CD4-positive, alpha-beta memory T cell (primary cell): Measurements from ENCODE around the gene TEX22. TPM values are rescaled to one million over a fixed set of nuclear protein-coding genes. Genes with fewer than 3 reads are reported as not detected.

Experiments
- CTCF ChIA-PET: fragments of 350-600 bp; sonication (Branson Sonifier 250); formaldehyde crosslinking; loops from one replicate; lab custom pipeline; 2021; ENCODE audit warnings: inconsistent platforms; ENCODE audit not compliant: partially characterized antibody; lab: Charles Lee
- POLR2A ChIA-PET: fragments of 350-600 bp; sonication (Branson Sonifier 250); formaldehyde crosslinking; loops from one replicate; lab custom pipeline; 2021; ENCODE audit not compliant: partially characterized antibody; lab: Charles Lee
- DNase-seq, 5 donors: peaks; one replicate each; pipeline versions ENCODE4 v3.0.0 to v3.0.0-alpha.2; 2020 to 2022; ENCODE audit warnings: mixed read lengths in 1 of 5
- H3K27ac ChIP-seq: one replicate; pipeline ENCODE4 v1.7.0; 2013; ENCODE audit warnings: low read depth, low read length
- H3K27me3 ChIP-seq: 2 replicates; pipeline ENCODE4 v1.7.0; 2013; ENCODE audit warnings: mild to moderate bottlenecking, low read length, moderate library complexity; ENCODE audit not compliant: insufficient read depth
- H3K36me3 ChIP-seq: 2 replicates; pipeline ENCODE4 v1.7.0; 2013; ENCODE audit warnings: mild to moderate bottlenecking, low read length, moderate library complexity; ENCODE audit not compliant: insufficient read depth
- H3K4me1 ChIP-seq: 2 replicates; pipeline ENCODE4 v1.7.0; 2013; ENCODE audit warnings: mild to moderate bottlenecking, low read length, moderate library complexity; ENCODE audit not compliant: insufficient read depth
- H3K4me3 ChIP-seq, 2 donors: one replicate each; pipeline ENCODE4 v1.7.0; 2013; ENCODE audit warnings: low read length in 2 of 2, mild to moderate bottlenecking in 1 of 2
- H3K9me3 ChIP-seq, 2 donors: one replicate each; pipeline ENCODE4 v1.7.0; 2013; ENCODE audit warnings: low read length in 2 of 2, control low read depth in 1 of 2; ENCODE audit not compliant: control insufficient read depth in 1 of 2
- H3K27ac Mint-ChIP-seq, 7 donors: one replicate each; pipeline ENCODE4 v1.8.0; 2020 to 2021; ENCODE audit warnings: mixed read lengths in 7 of 7, mild to moderate bottlenecking in 6 of 7, inconsistent platforms in 3 of 7, moderate library complexity in 3 of 7
- H3K27me3 Mint-ChIP-seq, 2 donors: one replicate each; pipeline ENCODE4 v1.8.0; 2020 to 2021; ENCODE audit warnings: mixed read lengths in 2 of 2
- H3K36me3 Mint-ChIP-seq, 2 donors: one replicate each; pipeline ENCODE4 v1.8.0; 2020 to 2021; ENCODE audit warnings: mixed read lengths in 2 of 2, inconsistent platforms in 1 of 2, mild to moderate bottlenecking in 1 of 2
- H3K4me1 Mint-ChIP-seq, 4 donors: one replicate each; pipeline ENCODE4 v1.8.0; 2020 to 2021; ENCODE audit warnings: mixed read lengths in 4 of 4, mild to moderate bottlenecking in 1 of 4
- H3K4me3 Mint-ChIP-seq, 8 donors: one replicate each; pipeline ENCODE4 v1.8.0; 2020 to 2021; ENCODE audit warnings: mixed read lengths in 8 of 8, mild to moderate bottlenecking in 7 of 8, moderate library complexity in 6 of 8, inconsistent platforms in 3 of 8
- H3K9me3 Mint-ChIP-seq, 8 donors: one replicate each; pipeline ENCODE4 v1.8.0; 2020 to 2021; ENCODE audit warnings: mixed read lengths in 8 of 8, mild to moderate bottlenecking in 5 of 8, inconsistent platforms in 3 of 8, moderate library complexity in 1 of 8
- intact Hi-C: fragments of 100-400 bp; cut with micrococcal nuclease; formaldehyde crosslinking; loops from one replicate; pipeline ENCODE4 v1.15.1; 2023
- polyA plus RNA-seq, 2 donors: library from polyadenylated mRNA; unstranded; fragments of 300-500 nt; fragmentation: Illumina TruSeq; gene quantifications; one replicate each; pipeline ENCODE4 v1.2.3, GENCODE V29; 2021
- total RNA-seq, 2 experiments: library from RNA; stranded (reverse); gene quantifications; one replicate each; pipeline ENCODE4 v1.2.3, GENCODE V29; 2021

Gene TEX22, protein sequence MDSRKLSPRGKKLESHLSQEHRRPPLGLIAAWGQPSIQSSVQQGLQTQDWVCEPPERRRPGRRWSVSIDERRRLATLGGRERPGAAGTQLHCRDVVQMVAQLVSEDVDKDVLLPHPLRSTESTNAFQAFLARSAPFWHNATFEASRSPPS
- total RNA-seq: 1 to 10 TPM; 4.7 to 7.5 TPM
- not detected for polyA plus RNA-seq

DNA sequence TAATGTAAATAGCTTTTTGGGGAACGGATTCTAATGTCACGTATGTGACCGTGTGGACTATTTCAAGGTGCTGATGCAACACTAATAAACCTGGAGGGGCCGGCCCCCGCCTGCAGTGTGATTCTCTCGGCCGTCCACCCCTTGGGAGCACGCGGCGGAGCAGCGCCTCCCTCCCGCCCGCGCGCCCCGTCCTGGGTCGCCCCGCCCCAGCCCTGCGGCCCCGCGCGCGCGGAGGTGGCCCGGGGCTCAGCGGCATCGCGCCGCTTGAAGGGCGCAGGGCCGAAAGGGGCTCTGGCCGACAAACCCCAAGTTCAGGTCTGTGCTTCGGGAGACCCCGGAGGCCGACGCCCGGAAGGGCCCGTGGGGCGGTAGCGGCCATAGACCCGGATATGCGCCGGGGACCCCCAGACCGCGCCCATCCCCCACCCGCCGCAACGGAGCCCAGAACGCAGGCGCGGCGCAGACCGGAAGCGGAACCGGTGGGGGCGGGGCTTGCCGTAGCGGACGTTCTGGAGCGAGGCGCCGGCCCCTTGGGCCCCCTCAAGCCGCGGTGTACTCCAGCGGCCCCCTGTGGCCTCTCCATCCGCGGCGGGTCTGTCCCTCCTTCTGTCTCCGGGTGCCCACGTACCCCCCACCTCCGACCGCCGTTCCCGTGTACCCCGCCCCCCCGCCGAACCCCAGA lies at the start of gene TEX22:
TSS of gene TEX22 (plus strand) at position 495 of the 682 bp plus-strand sequence. CDS start 803 bp downstream, outside the sequence.
- intact Hi-C loops: loop anchor here (1.0 to 2.0 kb wide), 3 partner anchors 17 to 92 kb away; no protein-coding TSS in a partner anchor
- Mint-ChIP-seq H3K27me3 (no peaks in the 10 kb centered on the region), H3K4me1 (peaks cover 4 to 18% (median 10%) of the 10 kb centered on the region in 4 donors), H3K36me3 (peaks cover 13 to 15% of the 10 kb centered on the region in 2 donors), H3K9me3 (peaks cover 0 to 14% (median 7%) of the 10 kb centered on the region in 8 donors), H3K4me3 (peak within 1 kb of the TSS; percentile 77 to 85 (median 82)), H3K27ac (peak within 1 kb of the TSS; percentile 58 to 90 (median 82))
- peaks cover 18% of the 10 kb centered on the region for H3K4me1 ChIP-seq
- POLR2A ChIA-PET: interaction anchor here (0.6 to 2.9 kb wide), 15 partner anchors 9 to 328 kb away, joined by 3 to 28 read pairs (median 4); partner anchors contain the start of genes CRIP1 and TEDC1
- peaks cover 7% of the 10 kb centered on the region for H3K36me3 ChIP-seq
- CTCF ChIA-PET: interaction anchor here (1.0 to 1.4 kb wide), 2 partner anchors 17 to 92 kb away, joined by 6 read pairs; no protein-coding TSS in a partner anchor
- peak within 1 kb of the TSS; percentile 57 to 74 for H3K4me3 ChIP-seq
- DNase-seq: peak; percentile 79 to 86 (median 79)
- no peaks in the 10 kb centered on the region for H3K27me3 ChIP-seq
- peak within 1 kb of the TSS; percentile 80 for H3K27ac ChIP-seq
- H3K9me3 ChIP-seq: no peaks in the 10 kb centered on the region

DNA sequence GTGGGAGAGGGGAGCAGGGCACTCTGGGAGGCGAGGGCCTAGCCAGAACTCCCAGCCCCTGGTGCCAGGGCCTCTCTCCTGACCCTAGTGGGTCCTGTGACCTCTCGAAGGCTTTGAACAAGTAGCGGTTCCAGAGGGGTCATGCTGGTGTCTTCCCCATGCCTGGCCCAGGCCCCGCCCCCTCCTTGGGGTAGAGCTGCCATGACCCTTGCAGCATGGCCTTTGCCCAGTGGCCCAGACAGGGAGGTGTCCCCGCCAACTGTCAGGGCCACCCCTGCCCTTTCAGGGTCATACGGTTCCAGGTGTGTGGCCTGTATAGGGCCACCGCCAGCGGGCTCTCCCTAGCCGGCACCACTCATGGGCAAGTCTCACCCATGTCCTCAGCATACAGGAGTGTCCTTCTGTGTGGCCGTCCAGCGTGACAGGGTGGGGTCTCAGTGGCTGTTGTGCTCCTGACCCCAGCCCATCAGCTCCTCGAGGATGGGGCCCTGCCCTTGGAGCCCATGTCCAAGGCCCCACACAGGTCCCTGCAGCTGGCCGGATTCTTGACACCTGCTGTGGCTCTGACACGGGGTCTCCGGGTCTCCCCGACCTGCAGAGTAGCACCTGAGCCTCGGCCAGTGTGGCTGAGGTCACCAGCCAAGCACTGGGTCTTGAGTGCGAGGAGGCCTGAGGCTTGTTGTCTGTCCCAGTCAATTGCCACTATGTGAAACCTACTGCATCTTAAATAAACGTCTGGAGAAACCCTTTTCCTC lies 49.2 kb upstream of the TEX22 start:
- intact Hi-C loops: no loop called here
- Mint-ChIP-seq H3K4me1 (peaks cover 3 to 10% (median 4%) of the 10 kb centered on the region in 4 donors), H3K4me3 (no peak overlapping the region), H3K27me3 (no peaks in the 10 kb centered on the region), H3K9me3 (peaks cover 0 to 6% (median 1%) of the 10 kb centered on the region in 8 donors), H3K36me3 (peaks cover 3% of the 10 kb centered on the region in 2 donors), H3K27ac (no peak overlapping the region)
- POLR2A ChIA-PET: no interaction called here
- no peaks in the 10 kb centered on the region for H3K27me3 ChIP-seq
- CTCF ChIA-PET: interaction anchor here (1.0 kb wide), 1 partner anchor 263 kb away, joined by 3 read pairs; no protein-coding TSS in a partner anchor
- H3K27ac ChIP-seq: no peak overlapping the region
- H3K36me3 ChIP-seq: no peaks in the 10 kb centered on the region
- no peaks in the 10 kb centered on the region for H3K4me1 ChIP-seq
- no peaks in the 10 kb centered on the region for H3K9me3 ChIP-seq
- no peak overlapping the region for H3K4me3 ChIP-seq
- DNase-seq: no peak

DNA sequence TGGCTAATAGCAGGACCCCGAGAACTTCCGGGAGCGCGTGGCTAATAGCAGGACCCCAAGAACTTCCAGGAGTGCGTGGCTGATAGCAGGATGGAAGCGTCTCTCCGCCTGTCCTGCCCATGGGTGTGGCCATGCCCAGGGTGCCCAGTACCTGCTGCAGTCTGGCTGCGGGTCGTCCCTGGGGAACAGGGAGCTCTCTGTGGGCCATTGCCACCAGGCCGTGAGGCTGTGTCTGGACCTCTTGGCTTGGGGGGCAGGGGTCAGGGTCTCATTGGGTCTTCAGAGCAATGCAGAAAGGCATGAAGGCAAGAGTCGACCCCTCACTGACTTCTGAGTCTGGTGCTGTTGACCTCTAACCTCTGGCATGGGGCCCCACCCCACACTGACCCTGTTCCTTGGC lies 48.3 kb upstream of the TEX22 start:
- Histone ChIP-seq H3K4me1 (no peaks in the 10 kb centered on the region), H3K27ac (no peak overlapping the region), H3K9me3 (no peaks in the 10 kb centered on the region), H3K36me3 (peaks cover 1% of the 10 kb centered on the region), H3K27me3 (no peaks in the 10 kb centered on the region), H3K4me3 (no peak overlapping the region)
- H3K4me1 Mint-ChIP-seq: peaks cover 3 to 10% (median 3%) of the 10 kb centered on the region in 4 donors
- H3K27me3 Mint-ChIP-seq: no peaks in the 10 kb centered on the region
- no peak overlapping the region for H3K27ac Mint-ChIP-seq
- peaks cover 0 to 5% (median 0%) of the 10 kb centered on the region in 8 donors for H3K9me3 Mint-ChIP-seq
- DNase-seq: no peak
- H3K4me3 Mint-ChIP-seq: no peak overlapping the region
- POLR2A ChIA-PET: interaction anchor here (0.5 kb wide), 1 partner anchor 10 kb away, joined by 3 read pairs; no protein-coding TSS in a partner anchor
- intact Hi-C loops: no loop called here
- peaks cover 3% of the 10 kb centered on the region in 2 donors for H3K36me3 Mint-ChIP-seq
- CTCF ChIA-PET: interaction anchor here (2.5 to 2.6 kb wide), 2 partner anchors 147 to 260 kb away, joined by 24 to 35 read pairs; no protein-coding TSS in a partner anchor

DNA sequence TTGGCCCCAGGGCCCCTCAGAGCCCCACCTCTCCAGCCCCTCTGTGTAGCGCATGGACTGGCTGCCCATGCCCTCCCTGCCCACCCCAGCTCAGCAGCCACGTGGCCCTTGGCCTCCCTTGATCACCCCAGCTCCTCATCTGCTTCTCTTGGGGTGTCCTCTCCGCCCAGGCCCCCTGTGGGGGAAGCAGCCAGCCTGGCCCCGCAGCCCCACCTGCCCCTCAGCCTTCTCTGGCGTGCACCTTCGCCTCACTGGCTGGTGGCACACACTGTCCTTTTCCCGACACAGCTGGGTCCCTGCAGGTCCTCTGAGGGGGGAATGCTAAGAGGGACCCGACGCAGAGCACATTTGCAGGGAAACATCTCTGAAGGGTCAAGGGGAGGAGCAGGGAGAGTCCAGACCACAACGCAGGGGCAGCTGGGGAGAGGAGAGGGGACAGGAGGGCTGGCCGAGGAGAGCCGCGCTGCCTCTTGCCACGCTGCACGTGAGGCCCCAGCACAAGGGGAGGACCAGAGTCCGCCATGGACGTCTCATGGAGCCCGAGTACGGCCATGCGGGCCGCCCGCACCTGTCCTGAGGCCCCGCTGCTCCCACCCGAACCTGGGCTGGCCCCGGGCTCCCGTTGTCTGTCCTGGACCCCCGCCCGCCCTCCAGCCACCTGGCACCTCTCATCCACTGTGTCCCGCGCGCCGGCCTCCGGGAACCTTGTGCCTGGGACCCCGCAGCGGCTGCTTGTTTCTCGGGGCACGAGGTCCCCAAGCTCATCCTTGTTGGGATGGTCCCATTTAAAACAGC lies 47.7 kb upstream of the TEX22 start:
- H3K27ac Mint-ChIP-seq: no peak overlapping the region
- H3K27ac ChIP-seq: no peak overlapping the region
- peaks cover 3% of the 10 kb centered on the region for H3K36me3 ChIP-seq
- H3K4me3 ChIP-seq: no peak overlapping the region
- H3K4me3 Mint-ChIP-seq: no peak overlapping the region
- no peaks in the 10 kb centered on the region for H3K9me3 ChIP-seq
- H3K36me3 Mint-ChIP-seq: peaks cover 2 to 3% of the 10 kb centered on the region in 2 donors
- no peaks in the 10 kb centered on the region for H3K27me3 Mint-ChIP-seq
- H3K9me3 Mint-ChIP-seq: peaks cover 0 to 3% (median 0%) of the 10 kb centered on the region in 8 donors
- no peak for DNase-seq
- no peaks in the 10 kb centered on the region for H3K27me3 ChIP-seq
- H3K4me1 ChIP-seq: no peaks in the 10 kb centered on the region
- intact Hi-C loops: no loop called here
- H3K4me1 Mint-ChIP-seq: peaks cover 3 to 6% (median 3%) of the 10 kb centered on the region in 4 donors
- POLR2A ChIA-PET: interaction anchor here (0.5 to 1.2 kb wide), 2 partner anchors 10 to 260 kb away, joined by 3 read pairs; no protein-coding TSS in a partner anchor
- CTCF ChIA-PET: interaction anchor here (1.4 to 2.6 kb wide), 4 partner anchors 11 to 260 kb away, joined by 4 to 35 read pairs (median 14); no protein-coding TSS in a partner anchor

DNA sequence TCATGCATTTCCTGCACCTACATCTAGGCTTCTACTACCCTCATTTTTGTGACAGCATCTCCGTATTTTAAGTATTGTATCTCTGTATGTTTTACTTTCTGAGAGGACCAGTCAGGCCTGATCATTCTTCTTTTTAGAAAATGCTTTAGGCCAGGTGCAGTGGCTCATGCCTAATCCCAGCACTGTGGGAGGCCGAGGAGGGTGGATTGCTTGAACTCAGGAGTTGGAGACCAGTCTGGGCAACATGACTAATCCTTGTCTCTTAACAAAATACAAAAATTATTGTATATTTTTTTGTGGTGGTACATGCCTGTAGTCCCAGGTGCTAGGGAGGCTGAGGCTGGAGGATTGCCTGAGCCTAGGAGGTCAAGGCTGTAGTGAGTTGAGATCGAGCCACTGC lies 46.9 kb upstream of the TEX22 start:
- DNase-seq: no peak
- H3K36me3 Mint-ChIP-seq: peaks cover 0 to 3% of the 10 kb centered on the region in 2 donors
- Histone ChIP-seq H3K4me3 (no peak overlapping the region), H3K9me3 (no peaks in the 10 kb centered on the region), H3K4me1 (no peaks in the 10 kb centered on the region), H3K27ac (no peak overlapping the region), H3K27me3 (no peaks in the 10 kb centered on the region), H3K36me3 (peaks cover 3% of the 10 kb centered on the region)
- H3K4me3 Mint-ChIP-seq: no peak overlapping the region
- CTCF ChIA-PET: interaction anchor here (0.9 to 2.6 kb wide), 10 partner anchors 8 to 304 kb away, joined by 3 to 35 read pairs (median 4); partner anchors contain the start of gene PACS2
- intact Hi-C loops: no loop called here
- POLR2A ChIA-PET: interaction anchor here (0.7 to 1.2 kb wide), 2 partner anchors 51 to 261 kb away, joined by 3 read pairs; no protein-coding TSS in a partner anchor
- H3K27me3 Mint-ChIP-seq: no peaks in the 10 kb centered on the region
- peak overlapping the region in 1 of 7 donors; percentile 30 for H3K27ac Mint-ChIP-seq
- no peaks in the 10 kb centered on the region for H3K9me3 Mint-ChIP-seq
- H3K4me1 Mint-ChIP-seq: peaks cover 3 to 4% (median 3%) of the 10 kb centered on the region in 4 donors
